ENCODE results near the gene CELF4.

DNA sequence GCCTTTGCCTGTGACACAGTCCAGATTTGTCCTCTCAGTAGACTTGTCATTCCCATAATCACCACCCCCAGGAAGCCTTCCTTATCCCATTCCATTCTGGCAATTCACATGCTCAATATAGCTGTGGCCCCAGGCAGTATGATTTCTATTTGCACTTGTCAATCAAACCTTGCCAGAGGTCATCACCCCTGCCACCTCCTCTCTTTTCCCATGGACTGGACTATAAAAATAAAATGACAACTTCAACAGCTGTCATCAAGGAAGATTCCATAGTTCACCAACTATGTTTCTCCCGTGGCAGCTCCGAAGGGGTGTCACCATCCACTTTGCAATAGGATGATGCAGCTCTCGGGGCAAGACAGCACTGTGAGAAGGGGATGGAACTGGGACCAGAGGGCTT lies 255.7 kb downstream of the CELF4 start:
- TF ChIP-seq, protein P1, sequence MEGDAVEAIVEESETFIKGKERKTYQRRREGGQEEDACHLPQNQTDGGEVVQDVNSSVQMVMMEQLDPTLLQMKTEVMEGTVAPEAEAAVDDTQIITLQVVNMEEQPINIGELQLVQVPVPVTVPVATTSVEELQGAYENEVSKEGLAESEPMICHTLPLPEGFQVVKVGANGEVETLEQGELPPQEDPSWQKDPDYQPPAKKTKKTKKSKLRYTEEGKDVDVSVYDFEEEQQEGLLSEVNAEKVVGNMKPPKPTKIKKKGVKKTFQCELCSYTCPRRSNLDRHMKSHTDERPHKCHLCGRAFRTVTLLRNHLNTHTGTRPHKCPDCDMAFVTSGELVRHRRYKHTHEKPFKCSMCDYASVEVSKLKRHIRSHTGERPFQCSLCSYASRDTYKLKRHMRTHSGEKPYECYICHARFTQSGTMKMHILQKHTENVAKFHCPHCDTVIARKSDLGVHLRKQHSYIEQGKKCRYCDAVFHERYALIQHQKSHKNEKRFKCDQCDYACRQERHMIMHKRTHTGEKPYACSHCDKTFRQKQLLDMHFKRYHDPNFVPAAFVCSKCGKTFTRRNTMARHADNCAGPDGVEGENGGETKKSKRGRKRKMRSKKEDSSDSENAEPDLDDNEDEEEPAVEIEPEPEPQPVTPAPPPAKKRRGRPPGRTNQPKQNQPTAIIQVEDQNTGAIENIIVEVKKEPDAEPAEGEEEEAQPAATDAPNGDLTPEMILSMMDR (IDR thresholded peaks at IDR 0.05), result no peak
- no peak for TF ChIP-seq POLR2AphosphoS5 (IDR thresholded peaks at IDR 0.05)

Measured in breast epithelium (tissue), 3 donors.